ENCODE measurements around the gene MMD. TPM values are rescaled to one million over a fixed set of nuclear protein-coding genes. Genes with fewer than 3 reads are reported as not detected.
"Not testable (repeated sequence)": the region's sequence is repeated elsewhere in the genome, so short reads cannot be mapped to it uniquely, and the experiment has no call there.

Gene MMD
- total RNA-seq, 1 experiment from 2014 or later: 73.6 TPM

DNA sequence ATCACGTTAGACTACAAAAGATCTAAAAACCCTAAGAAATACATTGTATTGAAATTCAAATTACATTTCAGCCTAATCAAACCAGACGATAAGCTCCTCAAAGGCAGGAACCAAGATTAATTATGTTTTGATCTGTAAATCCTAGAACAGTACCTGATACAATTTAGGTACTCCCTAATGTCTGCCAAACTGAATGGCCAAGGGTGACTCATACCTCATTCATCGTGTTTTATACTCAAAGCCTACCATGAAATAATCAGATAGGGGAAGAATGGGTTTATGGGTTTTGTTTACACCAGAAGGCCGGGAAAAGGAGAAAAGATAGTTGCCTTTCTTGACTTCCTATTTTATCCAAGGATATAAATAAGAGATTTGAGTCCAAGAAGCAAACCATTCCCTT lies 19.3 kb downstream of the MMD start:
- no peaks in the 10 kb centered on the region for H3K4me1 ChIP-seq (ENCODE audit: low read length)

DNA sequence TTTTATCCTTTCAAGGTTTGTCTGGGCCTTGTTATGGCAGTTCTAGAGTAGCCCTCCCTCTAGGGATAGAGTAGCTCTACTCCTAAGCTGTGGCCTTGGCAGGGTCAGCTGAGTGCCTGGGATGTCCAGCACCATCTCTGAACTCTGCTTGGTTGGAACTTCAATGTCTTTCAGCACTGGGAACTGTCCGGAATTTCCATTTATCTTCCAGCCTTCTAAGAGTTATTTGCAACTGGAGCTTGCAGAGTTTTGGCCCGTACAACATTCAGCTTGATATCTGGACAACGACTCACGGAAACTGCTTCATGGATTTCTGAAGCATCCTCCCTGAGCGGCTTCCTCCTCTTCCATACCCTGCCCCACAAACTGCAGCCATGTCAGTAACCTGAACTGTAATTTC lies 22.9 kb downstream of the MMD start:
- Histone ChIP-seq H3K9ac (ENCODE audit: low read length) (no peak overlapping the region), H4K20me1 (ENCODE audit: insufficient read depth, low read depth, low read length) (peaks cover 4% of the 10 kb centered on the region), H3K4me3 (ENCODE audit: low read length) (no peak overlapping the region), H3K79me2 (ENCODE audit: low read length) (no peaks in the 10 kb centered on the region), H3K9me2 (replicated peaks; ENCODE audit: insufficient read depth, low read length) (no peaks in the 10 kb centered on the region), H3K36me3 (ENCODE audit: insufficient read depth, low read length) (peaks cover 58% of the 10 kb centered on the region), H3K27ac (ENCODE audit: low read length) (no peak overlapping the region), H3K9me3 (ENCODE audit: low read length) (no peaks in the 10 kb centered on the region), H3K4me1 (ENCODE audit: low read length) (no peaks in the 10 kb centered on the region), H3K27me3 (ENCODE audit: low read length) (no peaks in the 10 kb centered on the region), H2AFZ (ENCODE audit: low read length) (no peak overlapping the region), H3K4me2 (ENCODE audit: low read depth, low read length, poor library complexity, severe bottlenecking) (no peak overlapping the region)
- no peak for DNase-seq

More for the DNA sequence above, 19.3 kb downstream of the MMD start:
- no peak overlapping the region for H3K9ac ChIP-seq (ENCODE audit: low read length)
- no peak overlapping the region for H3K4me3 ChIP-seq (ENCODE audit: low read length)
- no peak overlapping the region for H3K27ac ChIP-seq (ENCODE audit: low read length)
- H3K9me2 ChIP-seq (replicated peaks; ENCODE audit: insufficient read depth, low read length): no peaks in the 10 kb centered on the region
- H3K36me3 ChIP-seq (ENCODE audit: insufficient read depth, low read length): peaks cover 62% of the 10 kb centered on the region
- no peak overlapping the region for H3K4me2 ChIP-seq (ENCODE audit: low read depth, low read length, poor library complexity, severe bottlenecking)
- H2AFZ ChIP-seq (ENCODE audit: low read length): no peak overlapping the region
- H3K79me2 ChIP-seq (ENCODE audit: low read length): peaks cover under 1% of the 10 kb centered on the region; the same call in 1 of the 2 replicates
- H3K27me3 ChIP-seq (ENCODE audit: low read length): no peaks in the 10 kb centered on the region
- H4K20me1 ChIP-seq (ENCODE audit: insufficient read depth, low read depth, low read length): no peaks in the 10 kb centered on the region
- no peak for DNase-seq
- H3K9me3 ChIP-seq (ENCODE audit: low read length): no peaks in the 10 kb centered on the region

DNA sequence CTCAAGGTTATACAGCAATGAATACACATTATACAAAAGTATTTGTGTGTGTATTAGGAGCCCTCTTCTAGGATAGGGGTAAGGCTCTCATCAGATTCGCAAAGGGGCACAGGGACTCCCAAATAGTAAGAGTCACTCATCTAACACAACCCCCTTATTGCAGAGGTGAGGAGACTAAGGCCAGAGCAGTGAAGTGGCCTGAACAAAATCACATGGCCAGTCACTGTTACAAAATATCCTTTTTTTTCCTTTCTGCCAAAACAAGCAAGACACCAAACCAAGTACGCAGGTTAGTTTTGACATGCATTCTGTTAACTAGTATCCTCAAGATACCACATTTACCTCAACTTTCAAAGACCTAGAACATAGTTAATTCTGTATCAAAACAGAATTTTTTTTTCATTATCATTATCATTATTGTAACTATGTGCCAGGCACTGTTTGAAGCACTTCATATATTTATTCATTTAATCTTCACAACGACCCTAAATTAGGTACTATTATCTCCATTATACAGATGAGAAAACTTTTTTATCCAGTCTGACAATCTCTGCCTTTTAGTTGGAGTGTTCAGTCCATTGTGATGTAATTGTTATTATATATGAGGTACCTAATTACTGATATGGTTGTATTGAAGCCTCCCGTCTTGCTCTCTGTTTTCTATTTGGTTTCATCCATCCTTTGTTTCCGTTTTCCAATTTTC lies 25.7 kb downstream of the MMD start:
- no peak overlapping the region for H3K9ac ChIP-seq (ENCODE audit: low read length)
- no peaks in the 10 kb centered on the region for H3K4me1 ChIP-seq (ENCODE audit: low read length)
- no peak overlapping the region for H3K4me2 ChIP-seq (ENCODE audit: low read depth, low read length, poor library complexity, severe bottlenecking)

DNA sequence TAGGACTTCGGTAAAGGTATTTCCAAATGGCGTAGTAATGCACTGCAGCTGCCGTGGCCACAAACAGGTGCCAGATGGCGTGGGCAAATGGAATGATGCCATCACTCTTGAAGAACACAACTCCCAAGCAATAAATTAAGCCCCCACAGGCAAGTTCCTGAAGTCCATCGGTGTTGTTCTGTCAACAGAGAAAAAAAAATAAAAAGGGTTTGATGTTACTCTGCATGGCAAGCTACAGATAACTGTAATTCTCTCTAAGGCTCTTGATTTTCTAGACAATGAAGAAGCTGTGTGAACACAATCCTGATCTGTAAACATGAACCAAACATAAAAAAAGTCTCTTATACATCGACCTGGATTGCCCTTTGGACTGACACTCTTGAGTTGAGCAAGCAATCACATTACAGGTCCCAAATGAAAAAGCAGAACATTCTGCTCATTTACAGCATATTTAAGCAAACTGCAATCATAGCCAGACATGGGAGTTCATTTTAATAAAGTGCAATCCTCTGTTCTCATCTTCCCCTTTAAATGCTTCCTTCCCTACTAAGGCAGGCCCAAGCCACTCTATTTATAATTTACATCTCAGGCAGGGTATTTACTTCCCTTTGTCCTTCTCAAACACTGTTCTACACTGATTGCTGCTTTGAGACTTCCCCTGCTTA lies 27.1 kb downstream of the MMD start:
- Histone ChIP-seq H3K9me2 (replicated peaks; ENCODE audit: insufficient read depth, low read length) (no peaks in the 10 kb centered on the region), H3K9ac (ENCODE audit: low read length) (no peak overlapping the region), H2AFZ (ENCODE audit: low read length) (no peak overlapping the region), H3K4me1 (ENCODE audit: low read length) (no peaks in the 10 kb centered on the region), H3K4me2 (ENCODE audit: low read depth, low read length, poor library complexity, severe bottlenecking) (no peak overlapping the region), H3K27ac (ENCODE audit: low read length) (no peak overlapping the region), H3K9me3 (ENCODE audit: low read length) (no peaks in the 10 kb centered on the region), H3K36me3 (ENCODE audit: insufficient read depth, low read length) (peaks cover 34% of the 10 kb centered on the region), H3K27me3 (ENCODE audit: low read length) (no peaks in the 10 kb centered on the region), H4K20me1 (ENCODE audit: insufficient read depth, low read depth, low read length) (peaks cover 9% of the 10 kb centered on the region), H3K79me2 (ENCODE audit: low read length) (no peaks in the 10 kb centered on the region), H3K4me3 (ENCODE audit: low read length) (no peak overlapping the region)
- DNase-seq: no peak

More for the DNA sequence above, 25.7 kb downstream of the MMD start:
- no peak overlapping the region for H3K27ac ChIP-seq (ENCODE audit: low read length)
- H3K27me3 ChIP-seq (ENCODE audit: low read length): no peaks in the 10 kb centered on the region
- H4K20me1 ChIP-seq (ENCODE audit: insufficient read depth, low read depth, low read length): peaks cover 9% of the 10 kb centered on the region
- H3K79me2 ChIP-seq (ENCODE audit: low read length): no peaks in the 10 kb centered on the region
- H3K4me3 ChIP-seq (ENCODE audit: low read length): no peak overlapping the region
- DNase-seq: no peak
- H3K9me3 ChIP-seq (ENCODE audit: low read length): no peaks in the 10 kb centered on the region
- H2AFZ ChIP-seq (ENCODE audit: low read length): no peak overlapping the region
- peaks cover 49% of the 10 kb centered on the region for H3K36me3 ChIP-seq (ENCODE audit: insufficient read depth, low read length)
- no peaks in the 10 kb centered on the region for H3K9me2 ChIP-seq (replicated peaks; ENCODE audit: insufficient read depth, low read length)

GRCh38 chr17:55391764-55392467 lies 29.7 kb downstream of the MMD start:
- Histone ChIP-seq H3K36me3 (ENCODE audit: insufficient read depth, low read length) (peaks cover 25% of the 10 kb centered on the region), H3K9me2 (replicated peaks; ENCODE audit: insufficient read depth, low read length) (no peaks in the 10 kb centered on the region), H3K27me3 (ENCODE audit: low read length) (no peaks in the 10 kb centered on the region), H3K4me3 (ENCODE audit: low read length) (no peak overlapping the region), H3K79me2 (ENCODE audit: low read length) (no peaks in the 10 kb centered on the region), H3K27ac (ENCODE audit: low read length) (no peak overlapping the region), H3K9ac (ENCODE audit: low read length) (no peak overlapping the region), H4K20me1 (ENCODE audit: insufficient read depth, low read depth, low read length) (peaks cover 9% of the 10 kb centered on the region), H3K4me1 (ENCODE audit: low read length) (no peaks in the 10 kb centered on the region), H3K9me3 (ENCODE audit: low read length) (no peaks in the 10 kb centered on the region), H3K4me2 (ENCODE audit: low read depth, low read length, poor library complexity, severe bottlenecking) (no peak overlapping the region), H2AFZ (ENCODE audit: low read length) (no peak overlapping the region)
- DNase-seq: no peak

- Histone ChIP-seq H3K9ac (ENCODE audit: low read length) (no peak overlapping the region), H2AFZ (ENCODE audit: low read length) (no peak overlapping the region), H3K4me3 (ENCODE audit: low read length) (no peak overlapping the region), H3K4me1 (ENCODE audit: low read length) (no peaks in the 10 kb centered on the region), H3K27me3 (ENCODE audit: low read length) (no peaks in the 10 kb centered on the region), H3K4me2 (ENCODE audit: low read depth, low read length, poor library complexity, severe bottlenecking) (no peak overlapping the region), H3K36me3 (ENCODE audit: insufficient read depth, low read length) (peaks cover 25% of the 10 kb centered on the region), H4K20me1 (ENCODE audit: insufficient read depth, low read depth, low read length) (peaks cover 9% of the 10 kb centered on the region), H3K27ac (ENCODE audit: low read length) (no peak overlapping the region), H3K9me2 (replicated peaks; ENCODE audit: insufficient read depth, low read length) (no peaks in the 10 kb centered on the region), H3K79me2 (ENCODE audit: low read length) (no peaks in the 10 kb centered on the region), H3K9me3 (ENCODE audit: low read length) (no peaks in the 10 kb centered on the region)
- no peak for DNase-seq
Observed at GRCh38 chr17:55391244-55391757, 30.3 kb downstream of the MMD start.

DNA sequence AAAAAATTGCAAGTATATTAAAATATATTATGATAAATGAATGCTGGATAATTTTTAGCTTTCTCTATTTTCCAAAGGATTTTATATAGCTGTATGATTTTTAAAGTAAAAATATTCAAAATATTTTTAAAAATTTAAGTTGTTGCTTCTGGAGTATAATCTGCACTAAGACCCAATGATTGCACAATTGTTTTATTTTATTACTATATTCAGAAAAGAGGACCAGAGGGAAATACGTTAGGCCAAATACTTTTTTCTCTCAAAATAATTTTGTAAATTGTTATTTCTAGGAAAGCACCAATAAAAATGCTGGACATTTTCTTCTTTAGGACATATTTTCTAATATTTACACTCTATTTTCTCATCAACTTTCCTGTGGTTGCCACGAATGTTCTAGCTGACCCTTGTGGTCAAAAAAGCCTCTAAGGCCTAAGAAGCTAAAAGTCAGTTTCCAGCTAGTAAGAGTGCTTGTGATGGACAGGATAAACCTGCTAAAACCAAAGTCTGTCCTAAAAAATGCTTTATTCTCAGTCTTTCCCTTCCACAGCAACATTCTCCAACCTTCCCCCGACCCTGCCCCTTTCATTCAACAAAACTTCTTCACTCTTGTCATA lies 31.2 kb downstream of the MMD start:
- Histone ChIP-seq H3K9ac (ENCODE audit: low read length) (no peak overlapping the region), H4K20me1 (ENCODE audit: insufficient read depth, low read depth, low read length) (peaks cover 5% of the 10 kb centered on the region), H3K9me3 (ENCODE audit: low read length) (no peaks in the 10 kb centered on the region), H2AFZ (ENCODE audit: low read length) (no peak overlapping the region), H3K36me3 (ENCODE audit: insufficient read depth, low read length) (peaks cover 20% of the 10 kb centered on the region; the same call in 1 of the 2 replicates), H3K9me2 (replicated peaks; ENCODE audit: insufficient read depth, low read length) (no peaks in the 10 kb centered on the region), H3K79me2 (ENCODE audit: low read length) (no peaks in the 10 kb centered on the region), H3K4me2 (ENCODE audit: low read depth, low read length, poor library complexity, severe bottlenecking) (no peak overlapping the region), H3K4me1 (ENCODE audit: low read length) (no peaks in the 10 kb centered on the region), H3K27me3 (ENCODE audit: low read length) (no peaks in the 10 kb centered on the region), H3K27ac (ENCODE audit: low read length) (no peak overlapping the region), H3K4me3 (ENCODE audit: low read length) (no peak overlapping the region)
- no peak for DNase-seq

- DNase-seq; H2AFZ ChIP-seq (ENCODE audit: low read length): not testable (repeated sequence)
Observed at GRCh38 chr17:55389715-55390114, 31.9 kb downstream of the MMD start.

More at GRCh38 chr17:55389715-55390114, 31.9 kb downstream of the MMD start:
- not testable (repeated sequence) for H3K9me3 ChIP-seq (ENCODE audit: low read length); H3K9ac ChIP-seq (ENCODE audit: low read length); H3K4me2 ChIP-seq (ENCODE audit: low read depth, low read length, poor library complexity, severe bottlenecking); H3K4me1 ChIP-seq (ENCODE audit: low read length); H4K20me1 ChIP-seq (ENCODE audit: insufficient read depth, low read depth, low read length); H3K27me3 ChIP-seq (ENCODE audit: low read length); H3K4me3 ChIP-seq (ENCODE audit: low read length); H3K27ac ChIP-seq (ENCODE audit: low read length); H3K79me2 ChIP-seq (ENCODE audit: low read length); H3K9me2 ChIP-seq (replicated peaks; ENCODE audit: insufficient read depth, low read length)
- peaks cover 20% of the 10 kb centered on the region; the same call in 1 of the 2 replicates for H3K36me3 ChIP-seq (ENCODE audit: insufficient read depth, low read length)

All from Karpas-422 (cell line).